Neutrophil (primary cell): ENCODE data around the gene HOMER1.

Experiments used
- H3K27ac ChIP-seq: fragments of 200-600 bp; sonication (generic); 2 replicates; pipeline ENCODE4 v1.5.1; 2016; ENCODE audit warnings: mild to moderate bottlenecking, moderate library complexity
- H3K27me3 ChIP-seq: fragments of 200-600 bp; sonication (generic); 2 replicates; pipeline ENCODE4 v1.6.0; 2016; ENCODE audit warnings: mild to moderate bottlenecking
- H3K36me3 ChIP-seq: fragments of 200-600 bp; sonication (generic); 2 replicates; pipeline ENCODE4 v1.5.1; 2017
- H3K4me1 ChIP-seq, 2 experiments: fragments of 200-600 bp in 1 of 2; sonication (generic) in 1 of 2; 1 replicate in 1 of 2; 2 replicates in 1 of 2; pipeline versions ENCODE4 v1.5.1 to v1.6.1; 2013 to 2016; ENCODE audit warnings: low read depth in 1 of 2, low read length in 1 of 2, mild to moderate bottlenecking in 1 of 2, moderate library complexity in 1 of 2; ENCODE audit not compliant: control insufficient read depth in 1 of 2, insufficient read depth in 1 of 2
- H3K4me3 ChIP-seq, 2 experiments: fragments of 200-600 bp in 1 of 2; sonication (generic) in 1 of 2; 1 replicate in 1 of 2; 2 replicates in 1 of 2; pipeline ENCODE4 v1.5.1; 2013 to 2016; ENCODE audit warnings: low read depth in 1 of 2, low read length in 1 of 2, mild to moderate bottlenecking in 1 of 2, moderate library complexity in 1 of 2
- H3K9me3 ChIP-seq: fragments of 200-600 bp; sonication (generic); 2 replicates; pipeline ENCODE4 v1.5.1; 2016
- CTCF ChIP-seq: fragments of 200-600 bp; sonication (generic); IDR thresholded peaks from 2 replicates; pipeline ENCODE4 v1.5.1; 2016; ENCODE audit warnings: antibody characterized with exemption

HOMER1 gene

GRCh38 chr5:79540939-79541338 lies 27.0 kb upstream of the HOMER1 start:
- no peak overlapping the region for H3K4me3 ChIP-seq
- peaks cover 5% of the 10 kb centered on the region for H3K27me3 ChIP-seq
- no peak for TF ChIP-seq CTCF
- H3K9me3 ChIP-seq, result no peaks in the 10 kb centered on the region
- H3K27ac ChIP-seq, result no peak overlapping the region
- no peaks in the 10 kb centered on the region for H3K4me1 ChIP-seq
- no peaks in the 10 kb centered on the region for H3K36me3 ChIP-seq

- no peaks in the 10 kb centered on the region for H3K4me1 ChIP-seq
- no peaks in the 10 kb centered on the region for H3K9me3 ChIP-seq
- no peak overlapping the region for H3K4me3 ChIP-seq
- no peak overlapping the region for H3K27ac ChIP-seq
- no peaks in the 10 kb centered on the region for H3K36me3 ChIP-seq
- H3K27me3 ChIP-seq, result peaks cover 8% of the 10 kb centered on the region
- TF ChIP-seq CTCF, result no peak
Measured at GRCh38 chr5:79536193-79536906, 22.4 kb upstream of the HOMER1 start.

GRCh38 chr5:79535477-79536192 lies 21.7 kb upstream of the HOMER1 start:
- no peak for TF ChIP-seq CTCF
- H3K4me3 ChIP-seq, result no peak overlapping the region
- no peaks in the 10 kb centered on the region for H3K4me1 ChIP-seq
- H3K27ac ChIP-seq, result no peak overlapping the region
- H3K36me3 ChIP-seq, result no peaks in the 10 kb centered on the region
- H3K27me3 ChIP-seq, result peaks cover 8% of the 10 kb centered on the region
- no peaks in the 10 kb centered on the region for H3K9me3 ChIP-seq

GRCh38 chr5:79529110-79529509 lies 15.2 kb upstream of the HOMER1 start:
- Histone ChIP-seq H3K27me3 (peaks cover 11% of the 10 kb centered on the region), H3K4me1 (no peaks in the 10 kb centered on the region), H3K27ac (no peak overlapping the region), H3K9me3 (no peaks in the 10 kb centered on the region), H3K4me3 (no peak overlapping the region), H3K36me3 (no peaks in the 10 kb centered on the region)
- TF ChIP-seq CTCF, result no peak

GRCh38 chr5:79527431-79527830 lies 13.5 kb upstream of the HOMER1 start:
- no peak overlapping the region for H3K27ac ChIP-seq
- no peaks in the 10 kb centered on the region for H3K36me3 ChIP-seq
- H3K27me3 ChIP-seq, result peaks cover 8% of the 10 kb centered on the region
- no peak overlapping the region for H3K4me3 ChIP-seq
- no peaks in the 10 kb centered on the region for H3K9me3 ChIP-seq
- no peaks in the 10 kb centered on the region for H3K4me1 ChIP-seq
- no peak for TF ChIP-seq CTCF
